ENCODE results near the gene SLC18B1. TPM values are rescaled to one million over a fixed set of nuclear protein-coding genes. Genes with fewer than 3 reads are reported as not detected.

SLC18B1 gene
- total and polyA plus RNA-seq, 2 of the 8 experiments (the other 6 are each of a cell fraction or from before 2014, with no cell fraction given) = 17.2 to 23.4 TPM

DNA sequence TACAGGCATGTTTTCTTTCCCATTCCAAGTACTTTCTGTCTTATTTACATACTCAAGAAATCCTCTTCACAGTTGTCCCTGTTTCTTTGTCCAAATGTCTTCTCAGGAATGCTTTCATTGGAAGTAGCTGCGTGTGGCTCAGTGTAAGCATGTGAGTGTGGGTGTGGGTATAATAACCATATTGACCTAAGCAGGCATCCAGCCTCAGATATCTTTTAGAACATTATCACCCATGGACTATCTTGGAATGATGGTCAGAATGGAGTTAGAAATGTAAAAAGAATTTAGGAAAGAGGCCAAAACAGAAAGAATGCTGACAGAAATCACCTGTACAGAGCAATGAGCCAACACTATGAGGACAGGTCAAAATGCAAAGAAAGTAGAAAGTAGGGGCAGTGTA is 57.2 kb downstream of the SLC18B1 start (continued):
- TF ChIP-seq, protein P1, sequence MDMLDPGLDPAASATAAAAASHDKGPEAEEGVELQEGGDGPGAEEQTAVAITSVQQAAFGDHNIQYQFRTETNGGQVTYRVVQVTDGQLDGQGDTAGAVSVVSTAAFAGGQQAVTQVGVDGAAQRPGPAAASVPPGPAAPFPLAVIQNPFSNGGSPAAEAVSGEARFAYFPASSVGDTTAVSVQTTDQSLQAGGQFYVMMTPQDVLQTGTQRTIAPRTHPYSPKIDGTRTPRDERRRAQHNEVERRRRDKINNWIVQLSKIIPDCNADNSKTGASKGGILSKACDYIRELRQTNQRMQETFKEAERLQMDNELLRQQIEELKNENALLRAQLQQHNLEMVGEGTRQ (IDR thresholded peaks at IDR 0.05; ENCODE audit: low read length) = no peak
- TF ChIP-seq SIN3A (conservative IDR thresholded peaks at IDR 0.05 in 1 of 2, IDR thresholded peaks at IDR 0.05 in 1 of 2; ENCODE audit: low read depth in 1 of 2, low read length in 2 of 2) (no peak), PHF8 (conservative IDR thresholded peaks at IDR 0.05; ENCODE audit: low read depth, low read length) (no peak), BCL11A (IDR thresholded peaks at IDR 0.05; ENCODE audit: low read depth in 2 of 2, low read length in 2 of 2) (no peak), TEAD4 (IDR thresholded peaks at IDR 0.05; ENCODE audit: low read depth, low read length) (no peak)

Measured in H1 (cell line).